GM19463 (cell line): Measurements from ENCODE around the gene STRN4.
"Not testable (repeated sequence)": the region's sequence is repeated elsewhere in the genome, so short reads cannot be mapped to it uniquely, and the experiment has no call there.

Source experiments
- ATAC-seq: cut with Tn5 transposase; IDR thresholded peaks from one replicate; pipeline ENCODE4 v1.9.1; 2021; ENCODE audit warnings: mild to moderate bottlenecking, moderate library complexity; ENCODE audit not compliant: unreplicated experiment

Gene STRN4

GRCh38 chr19:46773018-46773399, 26.8 kb upstream of the STRN4 start:
- no peak for ATAC-seq

- ATAC-seq = no peak
Measured at GRCh38 chr19:46772170-46773017, 26.1 kb upstream of the STRN4 start.

- not testable (repeated sequence) for ATAC-seq
Measured at GRCh38 chr19:46768746-46769145, 22.5 kb upstream of the STRN4 start.

- no peak for ATAC-seq
Measured at GRCh38 chr19:46766569-46767317, 20.5 kb upstream of the STRN4 start.

GRCh38 chr19:46764817-46765291, 18.6 kb upstream of the STRN4 start:
- ATAC-seq = no peak

GRCh38 chr19:46762245-46762890, 16.1 kb upstream of the STRN4 start:
- ATAC-seq = no peak

GRCh38 chr19:46761418-46761831, 15.2 kb upstream of the STRN4 start:
- no peak for ATAC-seq

GRCh38 chr19:46760897-46761296, 14.6 kb upstream of the STRN4 start:
- ATAC-seq = not testable (repeated sequence)

- ATAC-seq = no peak
Measured at GRCh38 chr19:46760363-46760762, 14.1 kb upstream of the STRN4 start.

GRCh38 chr19:46759817-46760333, 13.6 kb upstream of the STRN4 start:
- ATAC-seq = no peak

GRCh38 chr19:46759206-46759605, 13.0 kb upstream of the STRN4 start:
- ATAC-seq = no peak

- no peak for ATAC-seq
Measured at GRCh38 chr19:46756544-46756888, 10.3 kb upstream of the STRN4 start.

- ATAC-seq = no peak
Measured at GRCh38 chr19:46755853-46756543, 9.7 kb upstream of the STRN4 start.

GRCh38 chr19:46755077-46755852, 9.0 kb upstream of the STRN4 start:
- ATAC-seq = no peak

- no peak for ATAC-seq
Measured at GRCh38 chr19:46753420-46754155, 7.3 kb upstream of the STRN4 start.

GRCh38 chr19:46748325-46749109, 2.3 kb upstream of the STRN4 start:
- no peak for ATAC-seq

- no peak for ATAC-seq
Measured at GRCh38 chr19:46745521-46746280, 549 bp downstream of the STRN4 start, which contains the start of gene FKRP. Gene FKRP (plus strand): TSS chr19:46746057. CDS start chr19:46755451, 9,394 bp downstream.

GRCh38 chr19:46745030-46745429, 1.2 kb downstream of the STRN4 start:
- ATAC-seq = no peak
